HFF-Myc (cell line): ENCODE measurements around the gene CRACR2B.

ENCODE experiments used
- DNase-seq: peaks from one replicate; pipeline ENCODE4 v3.0.0-alpha.2; 2011; ENCODE audit warnings: low read depth; ENCODE audit errors: extremely low read depth
- H3K4me3 ChIP-seq: replicated peaks from 2 replicates; pipeline ENCODE4 v1.5.1; 2011; ENCODE audit warnings: low read depth, mild to moderate bottlenecking, control low read depth, low read length
- TF ChIP-seq, protein P1 (sequence below): IDR thresholded peaks from 2 replicates; pipeline ENCODE4 v1.5.1; 2012; ENCODE audit warnings: mild to moderate bottlenecking, low read depth, low read length, control low read depth; ENCODE audit errors: missing control alignments

CRACR2B gene

GRCh38 chr11:868394-868793 lies 40.7 kb downstream of the CRACR2B start:
- H3K4me3 ChIP-seq = no peak overlapping the region
- DNase-seq = no peak
- TF ChIP-seq, protein P1, sequence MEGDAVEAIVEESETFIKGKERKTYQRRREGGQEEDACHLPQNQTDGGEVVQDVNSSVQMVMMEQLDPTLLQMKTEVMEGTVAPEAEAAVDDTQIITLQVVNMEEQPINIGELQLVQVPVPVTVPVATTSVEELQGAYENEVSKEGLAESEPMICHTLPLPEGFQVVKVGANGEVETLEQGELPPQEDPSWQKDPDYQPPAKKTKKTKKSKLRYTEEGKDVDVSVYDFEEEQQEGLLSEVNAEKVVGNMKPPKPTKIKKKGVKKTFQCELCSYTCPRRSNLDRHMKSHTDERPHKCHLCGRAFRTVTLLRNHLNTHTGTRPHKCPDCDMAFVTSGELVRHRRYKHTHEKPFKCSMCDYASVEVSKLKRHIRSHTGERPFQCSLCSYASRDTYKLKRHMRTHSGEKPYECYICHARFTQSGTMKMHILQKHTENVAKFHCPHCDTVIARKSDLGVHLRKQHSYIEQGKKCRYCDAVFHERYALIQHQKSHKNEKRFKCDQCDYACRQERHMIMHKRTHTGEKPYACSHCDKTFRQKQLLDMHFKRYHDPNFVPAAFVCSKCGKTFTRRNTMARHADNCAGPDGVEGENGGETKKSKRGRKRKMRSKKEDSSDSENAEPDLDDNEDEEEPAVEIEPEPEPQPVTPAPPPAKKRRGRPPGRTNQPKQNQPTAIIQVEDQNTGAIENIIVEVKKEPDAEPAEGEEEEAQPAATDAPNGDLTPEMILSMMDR = no peak

DNA sequence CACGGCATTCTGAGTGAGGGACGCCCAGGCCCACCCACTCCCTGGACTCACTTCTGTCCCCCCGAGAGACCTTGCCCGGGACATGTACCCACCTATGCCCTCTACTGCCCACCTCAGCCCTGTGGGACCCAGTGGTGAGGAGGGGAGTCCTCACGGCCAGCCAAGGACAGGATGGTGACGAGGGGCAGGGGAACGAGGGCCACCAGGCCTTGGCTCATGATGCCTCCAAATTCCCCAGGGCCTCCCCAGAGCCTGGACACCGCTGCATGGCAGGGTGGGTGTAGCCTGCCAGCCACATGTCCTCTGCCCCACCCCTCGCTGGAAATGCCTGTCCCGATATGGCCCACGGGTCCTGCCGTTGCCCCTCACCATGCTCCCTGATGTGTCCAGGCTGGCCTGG lies 41.1 kb downstream of the CRACR2B start:
- DNase-seq = no peak
- TF ChIP-seq, protein P1 = no peak
- no peak overlapping the region for H3K4me3 ChIP-seq

- TF ChIP-seq, protein P1 = no peak
- H3K4me3 ChIP-seq = no peak overlapping the region
- DNase-seq = no peak
These were observed 41.8 kb downstream of the CRACR2B start for GRCh38 chr11:869399-870126.

DNA sequence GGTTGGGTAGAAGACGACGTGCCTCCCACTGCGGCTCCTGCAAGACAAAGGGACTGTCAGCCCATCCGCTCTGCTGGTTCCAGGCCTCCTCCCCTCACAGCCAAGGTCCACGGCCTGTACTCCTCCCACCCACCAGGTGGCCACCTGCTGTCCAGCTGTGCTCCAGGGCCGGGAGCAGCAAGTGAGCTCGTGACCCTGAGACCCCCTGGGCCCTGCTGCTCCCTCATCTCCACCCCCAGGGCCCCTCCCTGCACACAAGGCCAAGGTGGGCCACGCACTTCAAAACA lies 42.4 kb downstream of the CRACR2B start:
- TF ChIP-seq, protein P1 = no peak
- DNase-seq = no peak
- H3K4me3 ChIP-seq = no peak overlapping the region

DNA sequence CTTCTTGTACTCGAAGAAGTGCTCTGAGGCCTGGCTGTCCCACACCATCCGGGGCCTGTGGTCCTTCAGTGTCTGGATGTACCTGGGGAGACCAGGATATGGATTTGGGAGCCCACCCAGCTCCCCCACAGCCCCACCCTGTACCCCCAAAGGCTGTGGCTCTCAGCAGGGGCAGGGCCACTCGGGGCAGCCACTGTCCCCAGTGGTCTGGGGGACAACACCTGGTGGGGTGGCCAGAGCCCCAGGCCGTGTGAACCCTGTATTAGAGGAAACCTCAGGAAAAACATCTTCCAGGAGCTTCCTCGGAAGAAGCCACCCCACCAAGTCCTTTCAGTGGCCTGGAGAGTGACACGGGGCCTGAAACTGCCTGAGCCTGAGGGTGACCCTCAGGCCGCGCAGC lies 42.7 kb downstream of the CRACR2B start:
- TF ChIP-seq, protein P1 = no peak

GRCh38 chr11:871472-871871 lies 43.8 kb downstream of the CRACR2B start:
- TF ChIP-seq, protein P1 = no peak
- no peak for DNase-seq
- H3K4me3 ChIP-seq = no peak overlapping the region

More for the DNA sequence above, 42.7 kb downstream of the CRACR2B start:
- no peak overlapping the region for H3K4me3 ChIP-seq
- DNase-seq = no peak

DNA sequence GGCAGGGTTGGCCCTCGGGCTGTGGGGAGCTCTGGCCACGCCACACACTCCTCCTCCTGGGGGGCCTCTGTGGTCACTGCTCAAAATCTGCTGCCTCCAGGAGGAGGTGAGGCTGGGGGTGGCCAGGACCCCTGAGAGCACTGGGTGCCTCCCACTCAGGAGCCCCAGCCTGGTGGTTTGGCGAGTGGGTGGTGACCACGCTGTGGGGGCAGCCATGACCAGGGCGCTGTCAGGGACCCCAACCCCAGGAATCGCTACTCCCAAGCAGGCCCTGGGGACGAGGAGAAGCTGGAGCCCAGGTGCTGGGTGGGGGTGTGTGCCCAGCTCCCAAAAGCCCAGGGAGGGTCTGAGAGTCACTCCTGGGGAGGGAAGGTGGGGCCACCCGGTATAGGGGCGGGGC lies 45.1 kb downstream of the CRACR2B start:
- no peak for DNase-seq
- TF ChIP-seq, protein P1 = no peak
- no peak overlapping the region for H3K4me3 ChIP-seq
